Breast epithelium (tissue), 4 donors: ENCODE results near the gene GLI3. TPM values are rescaled to one million over a fixed set of nuclear protein-coding genes. Genes with fewer than 3 reads are reported as not detected.

Source experiments
- DNase-seq, 2 donors: peaks; one replicate each; pipeline ENCODE4 v3.0.0-alpha.2; 2019; ENCODE audit warnings: low spot score in 2 of 2
- H3K27ac ChIP-seq, 2 donors: fragments of 200-600 bp; sonication (generic) in 1 of 2; one replicate each; pipeline ENCODE4 v1.5.1; 2016 to 2019; ENCODE audit warnings: mild to moderate bottlenecking in 1 of 2
- H3K27me3 ChIP-seq, 2 donors: fragments of 200-600 bp; sonication (generic) in 1 of 2; one replicate each; pipeline versions ENCODE4 v1.5.1 to v1.6.0; 2017 to 2019; ENCODE audit warnings: control low read depth in 1 of 2, mild to moderate bottlenecking in 1 of 2
- H3K36me3 ChIP-seq: fragments of 200-600 bp; one replicate; pipeline ENCODE4 v1.5.1; 2019
- H3K4me1 ChIP-seq, 2 donors: fragments of 200-600 bp; sonication (generic); one replicate each; pipeline ENCODE4 v1.5.1; 2016 to 2019; ENCODE audit warnings: control low read depth in 1 of 2
- H3K4me3 ChIP-seq, 3 donors: fragments of 200-600 bp; sonication (generic); 1 replicate in 2 of 3; 2 replicates in 1 of 3; pipeline ENCODE4 v1.5.1; 2016 to 2019; ENCODE audit warnings: mild to moderate bottlenecking in 3 of 3, moderate library complexity in 2 of 3
- H3K9me3 ChIP-seq, 2 donors: fragments of 200-600 bp; sonication (generic) in 1 of 2; one replicate each; pipeline ENCODE4 v1.5.1; 2016 to 2019; ENCODE audit warnings: control low read depth in 1 of 2
- CTCF ChIP-seq, 3 donors: fragments of 450-650 bp; IDR thresholded peaks; one replicate each; pipeline ENCODE4 v1.5.1; 2016 to 2017; ENCODE audit warnings: antibody characterized with exemption in 3 of 3, mild to moderate bottlenecking in 3 of 3, moderate library complexity in 3 of 3
- POLR2A ChIP-seq: fragments of 450-650 bp; IDR thresholded peaks from one replicate; pipeline ENCODE4 v1.6.1; 2016; ENCODE audit warnings: antibody characterized with exemption, mild to moderate bottlenecking, moderate library complexity
- POLR2AphosphoS5 ChIP-seq, 3 donors: sonication (generic); formaldehyde crosslinking; IDR thresholded peaks; one replicate each; pipeline ENCODE4 v1.6.1; 2017; ENCODE audit warnings: antibody characterized with exemption in 3 of 3
- intact Hi-C: fragments of 100-400 bp; cut with DNase I; formaldehyde crosslinking; loops from one replicate; pipeline ENCODE4 v1.15.1; 2023; ENCODE audit warnings: low total_unique reads
- total RNA-seq, 3 donors: library from RNA; depleted of rRNA; stranded (reverse); fragments of >200 nt; gene quantifications; one replicate each; pipeline ENCODE4 v1.1.0, GENCODE V29; 2016

Gene GLI3
- total RNA-seq, 3 donors from 2014 or later: 10.2 to 29.9 (median 22.6) TPM

GRCh38 chr7:42232275-42232674 lies 4.7 kb downstream of the GLI3 start:
- intact Hi-C loops: no loop called here

GRCh38 chr7:42231043-42231787 lies 5.8 kb downstream of the GLI3 start:
- intact Hi-C loops: no loop called here
- Histone ChIP-seq H3K4me1 (peaks cover 0 to 6% of the 10 kb centered on the region in 2 donors), H3K36me3 (no peaks in the 10 kb centered on the region), H3K27ac (no peak overlapping the region), H3K4me3 (no peak overlapping the region), H3K27me3 (peaks cover 0 to 12% of the 10 kb centered on the region in 2 donors), H3K9me3 (no peaks in the 10 kb centered on the region)
- DNase-seq: no peak
- no peak for TF ChIP-seq CTCF (IDR thresholded peaks at IDR 0.05)
- TF ChIP-seq POLR2AphosphoS5 (IDR thresholded peaks at IDR 0.05): no peak

More at GRCh38 chr7:42232275-42232674, 4.7 kb downstream of the GLI3 start:
- Histone ChIP-seq H3K27me3 (peaks cover 0 to 12% of the 10 kb centered on the region in 2 donors), H3K27ac (peak overlapping the region; percentile 11 to 15), H3K4me1 (peaks cover 0 to 6% of the 10 kb centered on the region in 2 donors), H3K9me3 (no peaks in the 10 kb centered on the region), H3K36me3 (no peaks in the 10 kb centered on the region), H3K4me3 (peak overlapping the region in 2 of 3 donors; percentile 8 to 20)
- TF ChIP-seq POLR2A: no peak
- TF ChIP-seq POLR2AphosphoS5 (IDR thresholded peaks at IDR 0.05): no peak
- TF ChIP-seq CTCF (IDR thresholded peaks at IDR 0.05): no peak
- no peak for DNase-seq

GRCh38 chr7:42227936-42228591 lies 8.9 kb downstream of the GLI3 start:
- H3K4me3 ChIP-seq: peak overlapping the region; percentile 27 to 56 (median 43)
- H3K4me1 ChIP-seq: peaks cover 0 to 6% of the 10 kb centered on the region in 2 donors
- intact Hi-C loops: no loop called here
- DNase-seq: no peak
- H3K27ac ChIP-seq: peak overlapping the region; percentile 74 to 81
- no peaks in the 10 kb centered on the region for H3K9me3 ChIP-seq
- TF ChIP-seq POLR2AphosphoS5 (IDR thresholded peaks at IDR 0.05) (no peak), POLR2A (no peak), CTCF (IDR thresholded peaks at IDR 0.05) (no peak)
- H3K36me3 ChIP-seq: no peaks in the 10 kb centered on the region
- peaks cover 0 to 5% of the 10 kb centered on the region in 2 donors for H3K27me3 ChIP-seq

- Histone ChIP-seq H3K4me3 (peak overlapping the region; percentile 27 to 56 (median 43)), H3K36me3 (no peaks in the 10 kb centered on the region), H3K4me1 (peaks cover 0 to 6% of the 10 kb centered on the region in 2 donors), H3K9me3 (no peaks in the 10 kb centered on the region), H3K27ac (peak overlapping the region; percentile 74 to 81), H3K27me3 (peaks cover 0 to 5% of the 10 kb centered on the region in 2 donors)
- TF ChIP-seq POLR2A: no peak
- no peak for TF ChIP-seq POLR2AphosphoS5 (IDR thresholded peaks at IDR 0.05)
- TF ChIP-seq CTCF (IDR thresholded peaks at IDR 0.05): no peak
- DNase-seq: peak in 1 of 2 donors; percentile 25
- intact Hi-C loops: no loop called here
Measured at GRCh38 chr7:42227541-42227935, 9.5 kb downstream of the GLI3 start.

- Histone ChIP-seq H3K27me3 (peaks cover 0 to 5% of the 10 kb centered on the region in 2 donors), H3K9me3 (no peaks in the 10 kb centered on the region), H3K4me1 (peaks cover 0 to 6% of the 10 kb centered on the region in 2 donors), H3K4me3 (peak overlapping the region in 2 of 3 donors; percentile 43 to 56), H3K27ac (peak overlapping the region; percentile 74 to 81), H3K36me3 (no peaks in the 10 kb centered on the region)
- no peak for TF ChIP-seq POLR2A
- TF ChIP-seq POLR2AphosphoS5 (IDR thresholded peaks at IDR 0.05): no peak
- TF ChIP-seq CTCF (IDR thresholded peaks at IDR 0.05): no peak
- DNase-seq: no peak
- intact Hi-C loops: no loop called here
Measured at GRCh38 chr7:42227021-42227420, 10.0 kb downstream of the GLI3 start.
